ENCODE data around the gene CCDC106.

CCDC106 gene

DNA sequence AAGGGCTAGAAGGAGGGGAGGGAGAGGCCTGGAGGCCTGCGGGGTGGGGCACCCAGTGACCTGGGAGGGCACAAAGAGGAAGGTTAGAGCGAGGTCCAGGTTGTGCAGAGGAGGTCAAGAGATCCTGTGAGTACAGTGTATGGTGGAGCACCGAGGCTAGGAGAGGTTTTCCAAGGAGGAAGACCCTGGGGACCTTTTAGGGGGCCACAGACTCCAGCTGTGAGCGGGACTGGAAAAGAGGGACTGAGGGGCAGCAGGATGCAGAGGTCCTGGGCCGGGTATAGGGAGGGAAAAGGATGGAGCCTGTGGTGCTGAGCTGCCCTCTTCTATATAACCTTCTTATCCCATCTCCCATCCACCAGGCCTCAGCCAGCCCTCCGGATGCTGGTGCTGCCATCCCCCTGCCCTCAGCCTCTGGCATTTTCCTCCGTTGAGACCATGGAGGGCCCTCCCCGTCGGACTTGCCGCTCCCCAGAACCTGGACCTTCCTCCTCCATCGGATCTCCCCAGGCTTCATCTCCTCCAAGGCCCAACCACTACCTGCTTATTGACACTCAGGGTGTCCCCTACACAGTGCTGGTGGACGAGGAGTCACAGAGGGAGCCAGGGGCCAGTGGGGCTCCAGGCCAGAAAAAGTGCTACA lies 3.7 kb upstream of the CCDC106 start:
- peaks cover 10% of the 10 kb centered on the region for H3K79me2 ChIP-seq (ENCODE audit: insufficient read depth, low read length)
- peaks cover 9% of the 10 kb centered on the region; the same call in 1 of the 2 replicates for H3F3A ChIP-seq (ENCODE audit: insufficient read depth, low read length)
- H3K27me3 ChIP-seq (ENCODE audit: insufficient read depth, low read length) = no peaks in the 10 kb centered on the region
- peak overlapping the region; percentile 87 for H3K4me2 ChIP-seq (ENCODE audit: low read length)
- H3K4me1 ChIP-seq (ENCODE audit: insufficient read depth, low read length, severe bottlenecking) = peaks cover 67% of the 10 kb centered on the region
- TF ChIP-seq, protein P1, sequence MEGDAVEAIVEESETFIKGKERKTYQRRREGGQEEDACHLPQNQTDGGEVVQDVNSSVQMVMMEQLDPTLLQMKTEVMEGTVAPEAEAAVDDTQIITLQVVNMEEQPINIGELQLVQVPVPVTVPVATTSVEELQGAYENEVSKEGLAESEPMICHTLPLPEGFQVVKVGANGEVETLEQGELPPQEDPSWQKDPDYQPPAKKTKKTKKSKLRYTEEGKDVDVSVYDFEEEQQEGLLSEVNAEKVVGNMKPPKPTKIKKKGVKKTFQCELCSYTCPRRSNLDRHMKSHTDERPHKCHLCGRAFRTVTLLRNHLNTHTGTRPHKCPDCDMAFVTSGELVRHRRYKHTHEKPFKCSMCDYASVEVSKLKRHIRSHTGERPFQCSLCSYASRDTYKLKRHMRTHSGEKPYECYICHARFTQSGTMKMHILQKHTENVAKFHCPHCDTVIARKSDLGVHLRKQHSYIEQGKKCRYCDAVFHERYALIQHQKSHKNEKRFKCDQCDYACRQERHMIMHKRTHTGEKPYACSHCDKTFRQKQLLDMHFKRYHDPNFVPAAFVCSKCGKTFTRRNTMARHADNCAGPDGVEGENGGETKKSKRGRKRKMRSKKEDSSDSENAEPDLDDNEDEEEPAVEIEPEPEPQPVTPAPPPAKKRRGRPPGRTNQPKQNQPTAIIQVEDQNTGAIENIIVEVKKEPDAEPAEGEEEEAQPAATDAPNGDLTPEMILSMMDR (IDR thresholded peaks at IDR 0.05; ENCODE audit: low read length) = no peak
- TF ChIP-seq EZH2 (IDR thresholded peaks at IDR 0.05; ENCODE audit: borderline replicate concordance, low read length) = no peak
- H3K9me3 ChIP-seq (ENCODE audit: low read length) = no peaks in the 10 kb centered on the region
- H3K27ac ChIP-seq (ENCODE audit: low read depth, low read length, poor library complexity, severe bottlenecking) = peak overlapping the region; percentile 94
- H3K36me3 ChIP-seq (ENCODE audit: insufficient read depth, low read length) = peaks cover 26% of the 10 kb centered on the region
- H4K20me1 ChIP-seq (ENCODE audit: insufficient read depth, low read length) = no peaks in the 10 kb centered on the region
- H3K9ac ChIP-seq (ENCODE audit: low read length) = peak overlapping the region; percentile 96
- H2AFZ ChIP-seq (ENCODE audit: low read length) = no peak overlapping the region
- no peaks in the 10 kb centered on the region for H3K9me2 ChIP-seq (ENCODE audit: low read depth, low read length)
- peak overlapping the region; percentile 89 for H3K4me3 ChIP-seq (ENCODE audit: low read depth, low read length, poor library complexity, severe bottlenecking)

DNA sequence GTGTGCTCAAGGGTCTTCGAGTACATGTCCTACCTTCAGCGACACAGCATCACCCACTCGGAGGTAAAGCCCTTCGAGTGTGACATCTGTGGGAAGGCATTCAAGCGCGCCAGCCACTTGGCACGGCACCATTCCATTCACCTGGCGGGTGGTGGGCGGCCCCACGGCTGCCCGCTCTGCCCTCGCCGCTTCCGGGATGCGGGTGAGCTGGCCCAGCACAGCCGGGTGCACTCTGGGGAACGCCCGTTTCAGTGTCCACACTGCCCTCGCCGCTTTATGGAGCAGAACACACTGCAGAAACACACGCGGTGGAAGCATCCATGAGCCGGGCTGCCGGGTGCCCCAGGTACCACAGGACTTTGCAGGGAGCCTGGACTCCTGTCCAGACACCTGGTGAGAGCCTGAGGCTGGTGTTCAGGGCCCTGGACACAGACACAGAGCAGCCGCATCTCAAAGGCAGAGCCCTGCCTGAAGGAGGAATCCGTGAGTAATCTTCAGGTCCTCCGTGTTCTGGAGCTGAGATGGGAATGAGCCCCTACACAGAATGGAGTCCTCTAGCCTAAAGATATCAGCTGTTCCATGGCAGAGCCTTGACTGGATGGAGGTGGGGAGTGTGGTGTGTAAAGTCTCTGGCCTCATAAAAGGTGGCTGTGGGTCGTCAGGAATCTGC lies 3.0 kb upstream of the CCDC106 start:
- peaks cover 25% of the 10 kb centered on the region for H3K36me3 ChIP-seq (ENCODE audit: insufficient read depth, low read length)
- H3K9me2 ChIP-seq (ENCODE audit: low read depth, low read length) = no peaks in the 10 kb centered on the region
- H3K4me2 ChIP-seq (ENCODE audit: low read length) = peak overlapping the region; percentile 87
- no peaks in the 10 kb centered on the region for H3K27me3 ChIP-seq (ENCODE audit: insufficient read depth, low read length)
- no peak overlapping the region for H2AFZ ChIP-seq (ENCODE audit: low read length)
- peak overlapping the region; percentile 89 for H3K4me3 ChIP-seq (ENCODE audit: low read depth, low read length, poor library complexity, severe bottlenecking)
- H3F3A ChIP-seq (ENCODE audit: insufficient read depth, low read length) = peaks cover 9% of the 10 kb centered on the region; the same call in 1 of the 2 replicates
- H3K9ac ChIP-seq (ENCODE audit: low read length) = peak overlapping the region; percentile 96
- peaks cover 66% of the 10 kb centered on the region for H3K4me1 ChIP-seq (ENCODE audit: insufficient read depth, low read length, severe bottlenecking)
- peaks cover 10% of the 10 kb centered on the region for H3K79me2 ChIP-seq (ENCODE audit: insufficient read depth, low read length)
- H4K20me1 ChIP-seq (ENCODE audit: insufficient read depth, low read length) = no peaks in the 10 kb centered on the region
- TF ChIP-seq EZH2 (IDR thresholded peaks at IDR 0.05; ENCODE audit: borderline replicate concordance, low read length) = no peak
- TF ChIP-seq, protein P1 (IDR thresholded peaks at IDR 0.05; ENCODE audit: low read length) = no peak
- peak overlapping the region; percentile 94 for H3K27ac ChIP-seq (ENCODE audit: low read depth, low read length, poor library complexity, severe bottlenecking)
- H3K9me3 ChIP-seq (ENCODE audit: low read length) = no peaks in the 10 kb centered on the region

DNA sequence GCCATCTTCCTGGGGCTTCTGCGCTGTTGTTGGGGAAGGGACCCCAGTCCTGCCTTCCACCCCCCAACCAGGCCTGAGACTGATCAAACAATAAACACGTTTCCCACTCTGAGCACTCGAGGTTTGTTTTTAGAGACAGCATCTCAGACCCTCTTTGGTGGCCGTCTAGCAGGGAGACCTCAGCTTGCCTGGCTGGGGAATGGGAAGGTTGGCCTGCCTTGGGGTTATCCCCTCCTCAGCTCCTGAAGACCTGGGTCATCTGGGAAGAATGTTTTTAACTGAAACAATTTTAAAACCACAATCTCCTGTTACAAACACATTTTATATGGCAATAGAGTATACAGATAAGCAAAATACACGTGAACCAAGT lies 2.5 kb upstream of the CCDC106 start:
- TF ChIP-seq, protein P1 (IDR thresholded peaks at IDR 0.05; ENCODE audit: low read length) = no peak
- TF ChIP-seq EZH2 (IDR thresholded peaks at IDR 0.05; ENCODE audit: borderline replicate concordance, low read length) = no peak
- Histone ChIP-seq H3K9me3 (ENCODE audit: low read length) (no peaks in the 10 kb centered on the region), H3K4me2 (ENCODE audit: low read length) (peak overlapping the region; percentile 87), H3K4me3 (ENCODE audit: low read depth, low read length, poor library complexity, severe bottlenecking) (peak overlapping the region; percentile 89), H4K20me1 (ENCODE audit: insufficient read depth, low read length) (no peaks in the 10 kb centered on the region), H3K9ac (ENCODE audit: low read length) (peak overlapping the region; percentile 96; the same call in 1 of the 2 replicates), H3K36me3 (ENCODE audit: insufficient read depth, low read length) (peaks cover 25% of the 10 kb centered on the region), H3K9me2 (ENCODE audit: low read depth, low read length) (no peaks in the 10 kb centered on the region), H3F3A (ENCODE audit: insufficient read depth, low read length) (peaks cover 9% of the 10 kb centered on the region; the same call in 1 of the 2 replicates), H3K4me1 (ENCODE audit: insufficient read depth, low read length, severe bottlenecking) (peaks cover 60% of the 10 kb centered on the region), H3K27me3 (ENCODE audit: insufficient read depth, low read length) (no peaks in the 10 kb centered on the region), H2AFZ (ENCODE audit: low read length) (no peak overlapping the region), H3K27ac (ENCODE audit: low read depth, low read length, poor library complexity, severe bottlenecking) (peak overlapping the region; percentile 94), H3K79me2 (ENCODE audit: insufficient read depth, low read length) (peaks cover 10% of the 10 kb centered on the region)
